A549 (cell line): Measurements from ENCODE around the gene MUC21.

Experiments used
- CTCF ChIP-seq: fragments of >200 bp; sonication (Bioruptor Twin); formaldehyde crosslinking; IDR thresholded peaks from 3 replicates; pipeline ENCODE4 v1.5.1; 2016
- EHMT2 ChIP-seq: fragments of 200-600 bp; sonication (generic); IDR thresholded peaks from 2 replicates; pipeline ENCODE4 v1.6.1; 2016; ENCODE audit warnings: antibody characterized with exemption, low read depth, mild to moderate bottlenecking, moderate library complexity
- POLR2A ChIP-seq: IDR thresholded peaks from 2 replicates; pipeline ENCODE4 v1.6.1; 2012; ENCODE audit warnings: mild to moderate bottlenecking, low read length
- SMC3 ChIP-seq: fragments of >200 bp; sonication (Bioruptor Twin); formaldehyde crosslinking; IDR thresholded peaks from 3 replicates; pipeline ENCODE4 v1.6.1; 2018; ENCODE audit warnings: inconsistent platforms
- USF2 ChIP-seq: fragments of 450-650 bp; IDR thresholded peaks from 2 replicates; pipeline ENCODE4 v1.6.1; 2014; ENCODE audit warnings: antibody characterized with exemption

- TF ChIP-seq SMC3 (no peak), EHMT2 (no peak), CTCF (no peak), POLR2A (no peak), USF2 (no peak)
Measured at GRCh38 chr6:30938730-30939129, 44.8 kb upstream of the MUC21 start.
